Endometrium (tissue), 2 donors: Measurements from ENCODE around the gene PRRC2C.

ENCODE experiments used
- FAIRE-seq: peaks from 2 replicates; lab custom pipeline; 2012; peaks lifted over from hg19 to GRCh38; lab: Jason Lieb, UNC
- donor health status: control.
- donor health status: control.

PRRC2C gene

GRCh38 chr1:171637928-171638576, 152.7 kb downstream of the PRRC2C start:
- no peak for FAIRE-seq

GRCh38 chr1:171640225-171640624, 154.9 kb downstream of the PRRC2C start:
- no peak for FAIRE-seq

- FAIRE-seq = no peak
Observed at GRCh38 chr1:171641076-171641864, 155.9 kb downstream of the PRRC2C start.

DNA sequence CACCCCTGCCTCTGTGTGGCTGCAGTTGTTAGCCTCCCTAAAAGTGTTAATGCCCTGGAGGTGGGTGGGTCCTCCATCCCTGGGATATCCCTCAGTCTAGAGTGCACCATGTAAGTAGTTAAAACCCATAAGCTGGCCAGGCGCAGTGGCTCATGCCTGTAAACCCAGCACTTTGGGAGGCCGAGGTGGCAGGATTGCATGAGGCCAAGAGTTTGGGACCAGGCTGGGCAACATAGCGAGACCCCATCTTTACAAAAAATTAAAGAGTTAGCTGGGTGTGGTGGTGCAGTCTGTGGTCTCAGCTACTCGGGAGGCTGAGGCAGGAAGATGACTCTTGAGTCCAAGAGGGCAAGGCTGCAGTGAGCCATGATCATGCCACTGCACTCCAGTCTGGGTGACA, 156.9 kb downstream of the PRRC2C start:
- no peak for FAIRE-seq
